ENCODE measurements around the gene CD46.

CD46 gene

DNA sequence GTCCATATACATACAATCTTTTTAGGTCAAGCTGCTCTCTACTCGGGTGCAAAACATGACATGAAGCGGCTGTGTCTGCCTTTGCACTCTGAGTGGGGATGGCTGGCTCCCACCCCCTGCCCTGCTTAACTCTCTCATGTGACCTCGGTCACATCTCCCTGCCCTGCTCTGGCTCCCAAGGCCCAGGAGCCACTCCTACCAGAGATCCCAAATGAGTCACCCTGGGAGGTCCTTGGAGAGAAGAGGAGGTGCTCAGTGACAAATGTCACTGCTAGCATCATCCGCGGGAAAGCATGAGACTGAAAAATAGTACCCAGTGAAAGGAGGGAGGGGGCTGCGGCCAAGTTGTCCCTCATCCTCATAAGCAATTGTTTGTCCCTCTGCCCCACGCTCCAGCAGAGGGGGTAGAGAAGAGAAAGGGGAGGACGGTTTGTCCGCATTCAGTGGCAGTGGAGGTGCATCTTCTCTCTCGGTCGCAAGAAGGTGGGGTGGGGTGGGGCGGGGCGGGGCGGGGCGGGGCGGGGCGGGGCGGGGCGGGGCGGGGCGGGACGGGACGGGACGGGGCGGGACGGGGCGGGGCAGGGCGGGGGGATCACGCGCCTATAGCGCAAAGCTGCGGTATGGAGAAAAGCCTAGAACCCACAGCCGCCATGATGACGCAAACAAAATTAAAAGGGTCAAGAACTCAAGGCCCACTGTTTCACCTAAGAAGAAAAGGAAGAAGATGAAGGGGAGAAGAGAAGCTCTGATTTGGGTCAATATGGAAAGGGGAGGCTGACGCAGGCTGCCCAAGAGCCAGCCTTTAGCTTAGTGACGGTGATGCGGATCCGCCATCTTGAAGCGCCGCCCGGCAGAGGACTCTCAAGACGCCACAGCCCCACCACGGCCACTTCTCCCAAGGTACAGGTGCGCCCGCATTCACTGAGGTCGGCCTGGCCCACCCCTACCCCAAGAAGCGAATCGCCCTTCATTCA is 66.2 kb downstream of the CD46 start:
- DNase-seq (ENCODE audit: low read depth), result no peak
- H3K4me3 ChIP-seq (replicated peaks; ENCODE audit: low read depth, low read length), result no peak overlapping the region
- TF ChIP-seq, protein P1, sequence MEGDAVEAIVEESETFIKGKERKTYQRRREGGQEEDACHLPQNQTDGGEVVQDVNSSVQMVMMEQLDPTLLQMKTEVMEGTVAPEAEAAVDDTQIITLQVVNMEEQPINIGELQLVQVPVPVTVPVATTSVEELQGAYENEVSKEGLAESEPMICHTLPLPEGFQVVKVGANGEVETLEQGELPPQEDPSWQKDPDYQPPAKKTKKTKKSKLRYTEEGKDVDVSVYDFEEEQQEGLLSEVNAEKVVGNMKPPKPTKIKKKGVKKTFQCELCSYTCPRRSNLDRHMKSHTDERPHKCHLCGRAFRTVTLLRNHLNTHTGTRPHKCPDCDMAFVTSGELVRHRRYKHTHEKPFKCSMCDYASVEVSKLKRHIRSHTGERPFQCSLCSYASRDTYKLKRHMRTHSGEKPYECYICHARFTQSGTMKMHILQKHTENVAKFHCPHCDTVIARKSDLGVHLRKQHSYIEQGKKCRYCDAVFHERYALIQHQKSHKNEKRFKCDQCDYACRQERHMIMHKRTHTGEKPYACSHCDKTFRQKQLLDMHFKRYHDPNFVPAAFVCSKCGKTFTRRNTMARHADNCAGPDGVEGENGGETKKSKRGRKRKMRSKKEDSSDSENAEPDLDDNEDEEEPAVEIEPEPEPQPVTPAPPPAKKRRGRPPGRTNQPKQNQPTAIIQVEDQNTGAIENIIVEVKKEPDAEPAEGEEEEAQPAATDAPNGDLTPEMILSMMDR (IDR thresholded peaks at IDR 0.05; ENCODE audit: low read length, missing control alignments), result no peak

DNA sequence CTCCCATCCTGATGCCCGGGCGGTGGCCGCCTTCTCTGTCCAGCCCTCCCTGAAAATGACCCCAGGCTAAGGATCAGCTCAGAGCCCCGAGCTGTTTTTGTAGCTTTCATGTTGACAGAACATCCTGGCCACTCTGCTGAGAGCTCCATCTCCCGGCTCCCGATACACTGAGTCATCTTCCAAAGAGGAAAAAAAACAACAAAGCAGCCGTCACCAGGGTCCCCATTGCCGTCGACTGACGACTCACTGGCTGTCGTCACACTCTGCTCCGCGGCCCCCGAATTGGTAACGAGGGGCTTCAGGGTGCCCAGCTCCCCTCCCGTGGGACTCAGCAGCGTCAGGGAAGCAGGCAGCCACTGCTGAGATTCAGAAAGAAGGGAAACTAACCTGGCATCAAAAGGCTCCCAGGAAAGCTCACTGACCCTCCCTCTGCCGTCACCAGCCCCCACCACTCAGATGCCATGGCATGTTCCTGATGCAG is 67.2 kb downstream of the CD46 start:
- H3K4me3 ChIP-seq (replicated peaks; ENCODE audit: low read depth, low read length), result peak overlapping the region; percentile 32
- DNase-seq (ENCODE audit: low read depth), result peak; percentile 74

DNA sequence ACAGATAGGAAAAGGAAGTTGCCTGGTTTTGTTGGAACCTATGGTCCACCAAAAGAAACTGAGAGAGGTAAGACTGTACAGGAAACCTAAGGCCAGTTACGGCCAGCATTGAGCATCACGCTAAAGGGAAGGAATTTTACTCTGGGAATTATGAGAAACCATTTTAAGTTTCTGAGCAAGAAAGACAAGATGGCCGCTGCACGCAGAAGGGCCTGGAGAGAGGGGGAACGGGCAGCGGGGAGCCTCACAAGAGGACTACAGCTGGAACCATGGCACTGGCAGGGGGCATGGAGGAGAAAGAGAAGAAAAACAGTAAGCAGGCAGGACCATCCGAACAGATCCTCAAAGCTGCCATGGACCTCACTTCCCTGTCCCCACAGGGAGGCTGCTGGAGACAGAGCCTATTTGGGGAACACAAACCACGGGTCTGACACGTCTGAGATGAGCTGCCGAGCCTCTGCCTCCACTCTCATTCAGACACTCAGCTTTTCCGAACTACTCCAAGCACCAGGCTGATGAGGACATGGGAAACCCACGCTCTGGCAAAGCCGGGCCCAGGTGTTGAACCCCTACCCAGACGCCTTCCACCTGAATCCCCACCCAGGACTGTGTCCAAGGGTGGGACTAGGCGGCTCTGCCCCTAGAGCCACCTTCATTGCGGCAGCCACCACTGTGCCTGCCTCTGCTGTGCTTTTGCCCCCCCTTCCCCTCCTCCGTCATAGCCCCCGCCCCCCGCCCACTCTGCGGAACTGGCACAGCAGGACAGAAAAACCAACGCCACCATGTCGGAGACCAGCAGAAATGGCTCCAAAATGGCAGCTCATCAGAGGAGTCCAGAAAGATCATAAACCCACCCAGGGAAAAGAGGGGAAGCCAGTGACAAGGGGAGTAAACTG is 69.0 kb downstream of the CD46 start:
- TF ChIP-seq, protein P1 (IDR thresholded peaks at IDR 0.05; ENCODE audit: low read length, missing control alignments), result no peak
- DNase-seq (ENCODE audit: low read depth), result no peak
- H3K4me3 ChIP-seq (replicated peaks; ENCODE audit: low read depth, low read length), result no peak overlapping the region

More for the DNA sequence above, 67.2 kb downstream of the CD46 start:
- TF ChIP-seq, protein P1 (IDR thresholded peaks at IDR 0.05; ENCODE audit: low read length, missing control alignments), result no peak

DNA sequence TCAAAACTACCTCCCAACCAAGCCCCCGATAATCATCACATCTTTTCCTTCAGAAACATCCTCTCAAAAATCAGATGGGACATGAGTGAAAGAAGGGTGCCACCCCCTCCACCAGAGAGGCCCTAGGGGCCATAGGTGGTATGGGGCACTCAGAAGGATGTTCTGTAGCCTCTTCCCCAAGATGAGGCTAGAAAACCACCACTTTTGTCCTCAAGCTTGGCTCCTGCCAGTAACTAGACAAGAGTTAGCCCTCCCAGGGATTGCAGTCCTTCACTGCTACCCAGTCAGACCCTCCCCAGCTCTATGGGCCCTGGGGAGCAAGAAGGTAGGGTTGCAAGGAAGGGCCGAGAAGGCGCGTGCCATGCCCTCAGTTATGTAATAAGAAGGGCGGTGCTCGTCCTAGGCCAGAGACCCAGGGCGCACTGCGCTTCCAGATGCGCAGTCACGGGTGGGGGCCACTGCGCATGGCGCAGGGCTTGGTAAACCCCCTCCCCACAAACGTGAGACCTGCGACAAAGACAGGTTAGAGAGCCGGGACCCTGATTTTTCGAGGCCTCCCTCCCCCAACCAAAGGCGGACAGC is 69.7 kb downstream of the CD46 start:
- no peak for DNase-seq (ENCODE audit: low read depth)
- TF ChIP-seq, protein P1 (IDR thresholded peaks at IDR 0.05; ENCODE audit: low read length, missing control alignments), result no peak
- H3K4me3 ChIP-seq (replicated peaks; ENCODE audit: low read depth, low read length), result no peak overlapping the region

DNA sequence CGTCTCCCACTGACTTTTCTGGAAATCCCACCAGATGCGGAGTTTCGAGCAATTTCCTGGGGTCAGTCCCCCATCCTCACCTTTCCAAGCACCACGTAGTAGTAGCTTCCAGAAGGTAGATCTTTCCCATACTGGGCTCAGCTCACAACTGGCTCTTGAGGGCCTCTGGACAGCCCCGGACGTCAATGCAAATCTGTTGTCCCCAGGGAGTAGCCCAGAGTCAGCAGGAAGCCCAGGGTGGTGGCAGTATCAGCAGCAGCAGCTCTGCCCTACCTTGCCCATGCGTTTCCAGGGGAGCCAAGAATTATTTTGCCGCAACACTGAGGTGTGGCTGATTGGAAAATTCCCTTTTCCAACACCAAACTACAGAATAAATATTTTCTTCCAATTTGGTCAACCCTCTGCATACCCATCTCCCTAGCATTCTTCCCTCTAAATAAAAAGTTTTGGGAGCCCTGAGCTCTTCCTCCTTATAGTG is 70.3 kb downstream of the CD46 start:
- no peak for DNase-seq (ENCODE audit: low read depth)
- TF ChIP-seq, protein P1 (IDR thresholded peaks at IDR 0.05; ENCODE audit: low read length, missing control alignments), result no peak
- no peak overlapping the region for H3K4me3 ChIP-seq (replicated peaks; ENCODE audit: low read depth, low read length)

Data from fibroblast of pulmonary artery (primary cell).